Placental epithelial cell (primary cell): ENCODE results near the gene DNAJB14. TPM values are rescaled to one million over a fixed set of nuclear protein-coding genes. Genes with fewer than 3 reads are reported as not detected.

Experiments
- total RNA-seq: library from RNA; depleted of rRNA; stranded (reverse); fragments of >200 nt; gene quantifications from 2 replicates; pipeline ENCODE4 v1.2.3, GENCODE V29; 2012

The DNAJB14 gene
- total RNA-seq: 34.9 and 50.5 TPM in 2 replicates

GRCh38 chr4:99946356-99947189 lies at the start of gene DNAJB14:
DNAJB14 (minus strand) TSS chr4:99946618; CDS start chr4:99946571, 47 bp downstream.

GRCh38 chr4:99949999-99950912 lies 3.8 kb upstream of the DNAJB14 start, which contains the start of gene H2AZ1:
H2AZ1 (minus strand) TSS chr4:99950275; CDS start chr4:99950170, 105 bp downstream.

GRCh38 chr4:99894161-99894997 lies 52.0 kb downstream of the DNAJB14 start, which contains the start of gene LAMTOR3:
LAMTOR3 (minus strand) TSS chr4:99894427; CDS start chr4:99893963, 464 bp downstream.

Other genes with a start within 250 kb of the DNAJB14 start
- gene DAPP1, start 129.8 kb downstream of the DNAJB14 start, total RNA-seq: 71.1 and 96.5 TPM in 2 replicates
- gene LAMTOR3, start 52.2 kb downstream of the DNAJB14 start, total RNA-seq: 27.9 and 56.1 TPM in 2 replicates
- 106 and 267 TPM in 2 replicates for gene H2AZ1, start 3.7 kb upstream of the DNAJB14 start, total RNA-seq
- not detected in 2 replicates for gene DDIT4L, start 243.8 kb upstream of the DNAJB14 start, total RNA-seq